Psoas muscle (tissue), 8 donors: ENCODE results near the gene THYN1. TPM values are rescaled to one million over a fixed set of nuclear protein-coding genes. Genes with fewer than 3 reads are reported as not detected.

Experiments used
- ATAC-seq, 4 donors: fragments of 200-7000 bp; cut with Tn5 transposase; one replicate each; pipeline ENCODE4 v1.9.1; 2020; ENCODE audit warnings: moderate library complexity in 3 of 4, mild to moderate bottlenecking in 2 of 4
- DNase-seq, 2 donors: peaks; one replicate each; pipeline ENCODE4 v3.0.0-alpha.2; 2020
- H3K27ac ChIP-seq: fragments of 200-600 bp; one replicate; pipeline ENCODE4 v1.8.0; 2022
- H3K27me3 ChIP-seq, 3 donors: fragments of 200-600 bp in 1 of 3; one replicate each; pipeline versions ENCODE4 v1.6.1 to v1.8.0; 2013 to 2022; ENCODE audit warnings: low read length in 2 of 3, mild to moderate bottlenecking in 2 of 3, moderate library complexity in 1 of 3; ENCODE audit not compliant: insufficient read depth in 3 of 3
- H3K36me3 ChIP-seq, 2 donors: fragments of 200-600 bp in 1 of 2; one replicate each; pipeline versions ENCODE4 v1.6.1 to v1.8.0; 2013 to 2022; ENCODE audit warnings: low read depth in 1 of 2, mild to moderate bottlenecking in 1 of 2, moderate library complexity in 1 of 2; ENCODE audit not compliant: insufficient read depth in 1 of 2
- H3K4me1 ChIP-seq: fragments of 200-600 bp; one replicate; pipeline ENCODE4 v1.8.0; 2022
- H3K4me3 ChIP-seq: fragments of 200-600 bp; one replicate; pipeline ENCODE4 v1.8.0; 2022; ENCODE audit warnings: mild to moderate bottlenecking
- H3K9me3 ChIP-seq: fragments of 200-600 bp; one replicate; pipeline ENCODE4 v1.8.0; 2022
- CTCF ChIP-seq: fragments of 200-600 bp; IDR thresholded peaks from one replicate; pipeline ENCODE4 v1.8.0; 2022; ENCODE audit warnings: antibody characterized with exemption
- WGBS, 3 donors: extraction: QIAGEN DNeasy Blood & Tissue Kit; methylation state at CpG; one replicate each; pipeline versions ENCODE4 v1.1.6 to v1.1.7; 2013; 5-methylcytosine and 5-hydroxymethylcytosine counted together
- intact Hi-C, 2 donors: fragments of 100-400 bp; cut with DNase I; formaldehyde crosslinking; loops; one replicate each; pipeline versions ENCODE4 v1.11.0 to v1.14.2; 2022
- long read RNA-seq, 2 donors: library from polyadenylated mRNA; unstranded; transcript quantifications; one replicate each; pipeline ENCODE4 v2.0.0, GENCODE V29; 2021
- polyA plus RNA-seq, 3 donors: library from polyadenylated mRNA; stranded (reverse); fragments of 200-250 nt; gene quantifications; one replicate each; pipeline ENCODE4 v1.2.3, GENCODE V29; 2013
- total RNA-seq, 4 donors: library from RNA; stranded (reverse); fragmentation: NEBNext Ultra II Directional in 2 of 4; extraction: Animal tissue kit (Norgen Biotek cat#: 25700) in 2 of 4; gene quantifications; one replicate each; pipeline versions ENCODE4 v1.2.1 to v1.2.4, GENCODE V29; 2021 to 2023
- donor health status: healthy with polysubstance abuse.
- donor health status: DM: no; HTN: no; CAD: no; lungs with moderate emphysema.
- donor health status: Bipolar disorder and iron deficiency.
- donor health status: healthy.
- donor health status: DM: yes; HTN: yes; CAD: no.
- donor health status: DM: no; HTN: no; CAD: no.
- donor health status: DM: no; HTN: no; CAD: no.
- donor health status: DM: yes; HTN: yes; CAD: no.

THYN1 gene
- 10 to 100 TPM; 14.9 to 31.6 (median 16.8) TPM for total RNA-seq
- polyA plus RNA-seq, result 10 to 100 TPM; 20.4 to 33.5 (median 26.9) TPM
- long read RNA-seq, donor 1, transcript THYN1-203 (8 exons, 943 nt), result major isoform, 7 of 12 reads
- long read RNA-seq, donor 1, partial matches to known transcripts, result 0 of 12 reads
- long read RNA-seq, donor 1, other reads (novel, unspliced or antisense), result 2 of 12 reads
- long read RNA-seq, donor 2, transcript THYN1-201 (7 exons, 1,299 nt), result minor isoform, 8 of 30 reads
- long read RNA-seq, donor 2, transcript THYN1-203 (8 exons, 943 nt), result major isoform, 12 of 30 reads
- long read RNA-seq, donor 2, partial matches to known transcripts, result 1 of 30 reads
- long read RNA-seq, donor 2, other reads (novel, unspliced or antisense), result 6 of 30 reads

- WGBS, 3 donors, result 1% methylated on average over 51 to 70 of the region's 70 CpGs
- H3K4me3 ChIP-seq, result peak within 1 kb of the TSS; percentile 96
- TF ChIP-seq CTCF, result peak; percentile 49
- H3K9me3 ChIP-seq, result no peaks in the 10 kb centered on the region
- peak within 1 kb of the TSS; percentile 76 for H3K27ac ChIP-seq
- DNase-seq (peak; percentile 96 to 98), ATAC-seq (peak; percentile 99 to 100 (median 100))
- peaks cover 7 to 55% of the 10 kb centered on the region in 2 donors for H3K36me3 ChIP-seq
- intact Hi-C loops, result no loop called here
- no peaks in the 10 kb centered on the region for H3K27me3 ChIP-seq
- peaks cover 24% of the 10 kb centered on the region for H3K4me1 ChIP-seq
Measured at GRCh38 chr11:134253188-134253993, at the start of gene THYN1, which contains the start of gene ACAD8. Gene THYN1, minus strand, starts transcription at chr11:134253352. Its CDS starts 470 bp downstream, at chr11:134252882. Gene ACAD8, plus strand, starts transcription at chr11:134253568. Its CDS starts 33 bp downstream, at chr11:134253601.

- no peak for TF ChIP-seq CTCF
- DNase-seq (no peak), ATAC-seq (no peak)
Measured at GRCh38 chr11:134294664-134295063, 41.5 kb upstream of the THYN1 start.

GRCh38 chr11:134293119-134294113 is 40.3 kb upstream of the THYN1 start:
- intact Hi-C loops, result no loop called here
- DNase-seq, result no peak
- H3K36me3 ChIP-seq, result no peaks in the 10 kb centered on the region
- H3K9me3 ChIP-seq, result no peaks in the 10 kb centered on the region
- peaks cover 0 to 4% (median 0%) of the 10 kb centered on the region in 3 donors for H3K27me3 ChIP-seq
- 75 to 84% (median 76%) methylated on average over 20 of the region's 20 CpGs for WGBS, 3 donors
- no peak overlapping the region for H3K4me3 ChIP-seq
- H3K4me1 ChIP-seq, result no peaks in the 10 kb centered on the region
- no peak for TF ChIP-seq CTCF
- H3K27ac ChIP-seq, result no peak overlapping the region
- no peak for ATAC-seq

More at GRCh38 chr11:134294664-134295063, 41.5 kb upstream of the THYN1 start:
- intact Hi-C loops, result no loop called here
- H3K4me3 ChIP-seq, result no peak overlapping the region
- no peaks in the 10 kb centered on the region for H3K9me3 ChIP-seq
- H3K4me1 ChIP-seq, result no peaks in the 10 kb centered on the region
- peaks cover 0 to 6% (median 0%) of the 10 kb centered on the region in 3 donors for H3K27me3 ChIP-seq
- H3K27ac ChIP-seq, result no peak overlapping the region
- 67 to 84% (median 78%) methylated on average over 9 of the region's 9 CpGs for WGBS, 3 donors
- H3K36me3 ChIP-seq, result no peaks in the 10 kb centered on the region

GRCh38 chr11:134292661-134293060 is 39.5 kb upstream of the THYN1 start:
- no peaks in the 10 kb centered on the region for H3K4me1 ChIP-seq
- ATAC-seq (no peak), DNase-seq (no peak)
- no peaks in the 10 kb centered on the region for H3K36me3 ChIP-seq
- H3K27me3 ChIP-seq, result peaks cover 0 to 4% (median 0%) of the 10 kb centered on the region in 3 donors
- no peak overlapping the region for H3K4me3 ChIP-seq
- intact Hi-C loops, result no loop called here
- no peak overlapping the region for H3K27ac ChIP-seq
- WGBS, 3 donors, result 69 to 89% (median 80%) methylated on average over 15 of the region's 15 CpGs
- TF ChIP-seq CTCF, result no peak
- no peaks in the 10 kb centered on the region for H3K9me3 ChIP-seq
